K562 (cell line): ENCODE data around the gene TMEM135. TPM values are rescaled to one million over a fixed set of nuclear protein-coding genes. Genes with fewer than 3 reads are reported as not detected.

ENCODE experiments used
- ATAC-seq: fragments of 200-7000 bp; cut with Tn5 transposase; 3 replicates; pipeline ENCODE4 v1.9.1; 2020; ENCODE audit warnings: moderate library complexity
- BruUV-seq: library from RNA; stranded (reverse); fragments of 400-500 nt; replicated peaks from 2 replicates; lab custom pipeline; 2021; lab: Mats Ljungman, UMichigan
- CTCF ChIA-PET: fragments of 300-600 bp; formaldehyde crosslinking; extraction: SDS; loops from one replicate; lab custom pipeline; 2021; ENCODE audit warnings: low intra/inter-chr PET ratio; lab: Yijun Ruan, JAX
- POLR2A ChIA-PET: fragments of 300-600, 350-650 bp; sonication (Branson Sonifier 250); formaldehyde crosslinking; extraction: SDS; loops from one replicate; lab custom pipeline; 2021; ENCODE audit warnings: antibody characterized with exemption, inconsistent platforms; lab: Yijun Ruan, JAX
- DNase-seq, 4 experiments: peaks; one replicate each; pipeline versions ENCODE4 v3.0.0 to v3.0.0-alpha.2; 2011 to 2018; ENCODE audit warnings: low spot score in 3 of 4, mixed read lengths in 3 of 4; ENCODE audit errors: extremely low read depth in 1 of 4
- FAIRE-seq: peaks from 2 replicates; lab custom pipeline; 2011; peaks lifted over from hg19 to GRCh38; lab: Jason Lieb, UNC
- H2AFZ ChIP-seq: 2 replicates; pipeline ENCODE4 v1.6.0; 2011; ENCODE audit warnings: low read depth, low read length, control low read depth, inconsistent platforms
- H3K27ac ChIP-seq: fragments of 200-600 bp; 3 replicates; pipeline ENCODE4 v1.8.0; 2011; ENCODE audit warnings: low read depth, mild to moderate bottlenecking, control low read depth, inconsistent platforms, low read length, moderate library complexity, mixed read lengths; ENCODE audit errors: extremely low read depth
- H3K27me3 ChIP-seq, 2 experiments: fragments of 300-600 bp in 1 of 2; 2 replicates in 1 of 2; 3 replicates in 1 of 2; pipeline versions ENCODE4 v1.6.0 to v1.8.0; 2011; ENCODE audit warnings: inconsistent platforms in 2 of 2, low read length in 2 of 2, mild to moderate bottlenecking in 1 of 2, mixed read lengths in 1 of 2, moderate library complexity in 1 of 2; ENCODE audit not compliant: control insufficient read depth in 2 of 2, insufficient read depth in 2 of 2
- H3K36me3 ChIP-seq: fragments of 300-600 bp; 3 replicates; pipeline ENCODE4 v1.8.0; 2011; ENCODE audit warnings: mild to moderate bottlenecking, low read length, inconsistent platforms; ENCODE audit not compliant: control insufficient read depth, insufficient read depth
- H3K4me1 ChIP-seq, 2 experiments: fragments of 200-600 bp in 1 of 2; replicated peaks in 1 of 2; 2 replicates in 1 of 2; 3 replicates in 1 of 2; pipeline versions ENCODE4 v1.5.1 to v1.8.0; 2011; ENCODE audit warnings: inconsistent platforms in 2 of 2, low read length in 2 of 2, mild to moderate bottlenecking in 1 of 2, mixed read lengths in 1 of 2, moderate library complexity in 1 of 2; ENCODE audit not compliant: control insufficient read depth in 2 of 2, insufficient read depth in 2 of 2
- H3K4me2 ChIP-seq: 2 replicates; pipeline ENCODE4 v1.6.1; 2011; ENCODE audit warnings: low read length, control low read depth, inconsistent platforms, mixed read lengths; ENCODE audit not compliant: insufficient read depth
- H3K4me3 ChIP-seq: fragments of 200-600 bp; sonication (generic), shearing (Covaris generic); 2 replicates; pipeline ENCODE4 v1.5.1; 2016; ENCODE audit warnings: control low read depth, inconsistent platforms
- H3K79me2 ChIP-seq: fragments of 200-600 bp; 3 replicates; pipeline ENCODE4 v1.8.0; 2011; ENCODE audit warnings: low read length, inconsistent platforms; ENCODE audit not compliant: control insufficient read depth, insufficient read depth
- H3K9ac ChIP-seq, 2 experiments: 2 replicates each; pipeline versions ENCODE4 v1.6.0 to v1.6.1; 2011; ENCODE audit warnings: low read depth in 2 of 2, low read length in 2 of 2, control low read depth in 1 of 2, inconsistent platforms in 1 of 2, mild to moderate bottlenecking in 1 of 2, mixed read lengths in 1 of 2; ENCODE audit not compliant: insufficient read depth in 1 of 2
- H3K9me1 ChIP-seq: one replicate; pipeline ENCODE4 v1.6.0; 2011; ENCODE audit warnings: inconsistent platforms, mild to moderate bottlenecking, low read length, moderate library complexity; ENCODE audit not compliant: control insufficient read depth, insufficient read depth
- H3K9me3 ChIP-seq: replicated peaks from 2 replicates; pipeline ENCODE4 v1.5.1; 2011; ENCODE audit warnings: low read depth, low read length, inconsistent platforms; ENCODE audit not compliant: control insufficient read depth, insufficient read depth
- H4K20me1 ChIP-seq: replicated peaks from 2 replicates; pipeline ENCODE4 v1.6.1; 2011; ENCODE audit warnings: low read length, inconsistent platforms, mixed read lengths; ENCODE audit not compliant: control insufficient read depth, insufficient read depth
- IFI16 ChIP-seq: fragments of 250-450 bp; sonication (Bioruptor Pico); IDR thresholded peaks from 2 replicates; pipeline ENCODE4 v2.1.2; 2022; ENCODE audit warnings: mild to moderate bottlenecking, inconsistent platforms
- KAT2B ChIP-seq: IDR thresholded peaks from one replicate; pipeline ENCODE4 v1.6.1; 2012; ENCODE audit warnings: low read depth, mild to moderate bottlenecking, control low read depth, inconsistent platforms, low read length, moderate library complexity
- NEUROD1 ChIP-seq: fragments of 150-350 bp; IDR thresholded peaks from 2 replicates; pipeline ENCODE4 v1.6.1; 2014; ENCODE audit warnings: borderline replicate concordance, low read length, low read depth; ENCODE audit not compliant: partially characterized antibody
- NR3C1 ChIP-seq: sonication (generic); formaldehyde crosslinking; IDR thresholded peaks from 2 replicates; pipeline ENCODE4 v1.8.1; 2022; ENCODE audit warnings: missing genetic modification reagents
- OTX1 ChIP-seq: fragments of 450-650 bp; formaldehyde crosslinking; IDR thresholded peaks from 2 replicates; pipeline ENCODE4 v1.4.0; 2022; ENCODE audit warnings: mild to moderate bottlenecking
- SP1 ChIP-seq: sonication (generic); formaldehyde crosslinking; IDR thresholded peaks from 2 replicates; pipeline ENCODE4 v1.8.1; 2022; ENCODE audit warnings: mild to moderate bottlenecking, missing genetic modification reagents
- SUPT5H ChIP-seq: fragments of 450-650 bp; IDR thresholded peaks from 2 replicates; pipeline ENCODE4 v1.6.1; 2016
- ZNF408 ChIP-seq: fragments of 250-450 bp; sonication (Bioruptor Pico); IDR thresholded peaks from 2 replicates; pipeline ENCODE4 v1.4.0; 2020; ENCODE audit warnings: low read depth, mild to moderate bottlenecking, moderate library complexity
- ZNF584 ChIP-seq: fragments of 200-800 bp; sonication (Bioruptor generic); IDR thresholded peaks from 2 replicates; pipeline ENCODE4 v1.6.1; 2016; ENCODE audit warnings: low read depth, mild to moderate bottlenecking, missing genetic modification characterization, missing compliant biosample characterization
- ZNF780A ChIP-seq: fragments of 250-450 bp; sonication (Bioruptor Pico); IDR thresholded peaks from 2 replicates; pipeline ENCODE4 v1.5.0; 2021; ENCODE audit warnings: mild to moderate bottlenecking
- ZSCAN32 ChIP-seq: fragments of 450-650 bp; formaldehyde crosslinking; IDR thresholded peaks from 2 replicates; pipeline ENCODE4 v1.4.0; 2020; ENCODE audit warnings: mild to moderate bottlenecking, moderate library complexity
- WGBS: fragments of 100-300 bp; shearing (Covaris generic); methylation state at CpG from one replicate; pipeline ENCODE4 v1.1.6; 2016; ENCODE audit warnings: low coverage, mixed read lengths; ENCODE audit not compliant: insufficient coverage; ENCODE audit errors: missing lambda C conversion rate; 5-methylcytosine and 5-hydroxymethylcytosine counted together
- in situ Hi-C: fragments of 300-500 bp; cut with MboI; formaldehyde crosslinking; loops from 4 replicates; pipeline ENCODE4 v1.15.0; 2018; ENCODE audit warnings: inconsistent platforms, mixed read lengths
- intact Hi-C: fragments of 100-400 bp; cut with micrococcal nuclease; formaldehyde crosslinking; loops from 2 replicates; pipeline ENCODE4 v1.14.2; 2022
- polyA plus RNA-seq, 8 experiments: library from polyadenylated mRNA; depleted of rRNA in 4 of 8; stranded (reverse) in 5 of 8; unstranded in 3 of 8; fragments of >200 nt; fragmentation: Nextera tagmentation in 2 of 8; fragmentation: Illumina TruSeq in 1 of 8; extraction: Ambion mirVana in 2 of 8; extraction: Trizol in 1 of 8; gene quantifications; 2 replicates each; pipeline versions ENCODE4 v1.2.1 to v1.2.3, GENCODE V29; 2011 to 2014; ENCODE audit warnings: inconsistent platforms in 1 of 8, missing spikeins in 1 of 8
- total RNA-seq, 7 experiments: library from RNA; depleted of rRNA in 6 of 7; stranded (reverse); fragments of >200 nt in 6 of 7; fragmentation: Illumina TruSeq in 2 of 7; extraction: Trizol in 2 of 7; gene quantifications; 2 replicates each; pipeline versions ENCODE4 v1.2.1 to v1.2.3, GENCODE V29; 2011 to 2021; ENCODE audit warnings: low replicate concordance in 1 of 7
- TF ChIP-seq, protein P1 (sequence below): sonication (generic); formaldehyde crosslinking; IDR thresholded peaks from 2 replicates; pipeline ENCODE4 v1.8.1; 2023; ENCODE audit warnings: mild to moderate bottlenecking, missing genetic modification reagents
- TF ChIP-seq, protein P2 (sequence below): sonication (generic); formaldehyde crosslinking; IDR thresholded peaks from 2 replicates; pipeline ENCODE4 v1.8.1; 2023; ENCODE audit warnings: missing genetic modification reagents, mild to moderate bottlenecking, borderline replicate concordance
- TF ChIP-seq, protein P3 (sequence below), 3 experiments: fragments of 200-800 bp in 1 of 3; sonication (Bioruptor generic) in 1 of 3; sonication (generic) in 1 of 3; formaldehyde crosslinking in 1 of 3; IDR thresholded peaks; 2 replicates each; pipeline versions ENCODE4 v1.6.1 to v1.8.0; 2016 to 2022; ENCODE audit warnings: mild to moderate bottlenecking in 2 of 3, missing compliant biosample characterization in 2 of 3, missing genetic modification characterization in 2 of 3, missing genetic modification reagents in 1 of 3
- TF ChIP-seq, protein P4 (sequence below): sonication (generic); formaldehyde crosslinking; IDR thresholded peaks from 2 replicates; pipeline ENCODE4 v1.8.1; 2023; ENCODE audit warnings: mild to moderate bottlenecking, missing genetic modification reagents

TMEM135 gene
- total and polyA plus RNA-seq, 9 of the 15 experiments (the other 6 are each of a cell fraction or from before 2014, with no cell fraction given): 17.3 to 53.6 (median 24.9) TPM

DNA sequence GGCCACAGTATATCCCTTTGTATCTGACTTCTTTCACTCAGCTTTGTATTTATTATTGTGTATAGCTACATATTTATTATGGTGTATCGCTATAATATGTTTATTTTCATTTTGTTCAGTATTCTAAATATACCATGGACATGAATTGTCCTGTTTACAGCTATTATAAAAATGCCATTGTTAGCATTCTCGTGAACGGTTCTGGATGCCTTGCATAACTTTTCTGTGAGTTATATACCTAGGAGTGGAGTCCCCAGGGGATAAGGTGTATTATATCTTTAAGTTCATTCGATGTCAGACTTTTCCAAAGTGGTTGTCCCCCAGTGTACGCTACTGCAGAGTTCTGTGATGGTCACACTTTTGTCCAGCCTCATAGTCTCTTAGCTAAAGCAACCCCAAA lies 301.7 kb downstream of the TMEM135 start:
- FAIRE-seq: no peak
- WGBS: 7% methylated on average over 5 of the region's 5 CpGs
- CTCF ChIA-PET: no interaction called here
- TF ChIP-seq, protein P1, sequence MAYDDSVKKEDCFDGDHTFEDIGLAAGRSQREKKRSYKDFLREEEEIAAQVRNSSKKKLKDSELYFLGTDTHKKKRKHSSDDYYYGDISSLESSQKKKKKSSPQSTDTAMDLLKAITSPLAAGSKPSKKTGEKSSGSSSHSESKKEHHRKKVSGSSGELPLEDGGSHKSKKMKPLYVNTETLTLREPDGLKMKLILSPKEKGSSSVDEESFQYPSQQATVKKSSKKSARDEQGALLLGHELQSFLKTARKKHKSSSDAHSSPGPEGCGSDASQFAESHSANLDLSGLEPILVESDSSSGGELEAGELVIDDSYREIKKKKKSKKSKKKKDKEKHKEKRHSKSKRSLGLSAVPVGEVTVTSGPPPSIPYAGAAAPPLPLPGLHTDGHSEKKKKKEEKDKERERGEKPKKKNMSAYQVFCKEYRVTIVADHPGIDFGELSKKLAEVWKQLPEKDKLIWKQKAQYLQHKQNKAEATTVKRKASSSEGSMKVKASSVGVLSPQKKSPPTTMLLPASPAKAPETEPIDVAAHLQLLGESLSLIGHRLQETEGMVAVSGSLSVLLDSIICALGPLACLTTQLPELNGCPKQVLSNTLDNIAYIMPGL (CRISPR knock-in tag): no peak
- TF ChIP-seq NR3C1 (CRISPR knock-in tag) (no peak), ZSCAN32 (no peak), NEUROD1 (no peak), SUPT5H (no peak), SP1 (no peak), ZNF408 (CRISPR knock-in tag) (no peak), KAT2B (no peak), OTX1 (CRISPR knock-in tag) (no peak), ZNF780A (CRISPR knock-in tag) (no peak), ZNF584 (CRISPR knock-in tag) (no peak), IFI16 (CRISPR knock-in tag) (no peak)
- TF ChIP-seq, protein P2, sequence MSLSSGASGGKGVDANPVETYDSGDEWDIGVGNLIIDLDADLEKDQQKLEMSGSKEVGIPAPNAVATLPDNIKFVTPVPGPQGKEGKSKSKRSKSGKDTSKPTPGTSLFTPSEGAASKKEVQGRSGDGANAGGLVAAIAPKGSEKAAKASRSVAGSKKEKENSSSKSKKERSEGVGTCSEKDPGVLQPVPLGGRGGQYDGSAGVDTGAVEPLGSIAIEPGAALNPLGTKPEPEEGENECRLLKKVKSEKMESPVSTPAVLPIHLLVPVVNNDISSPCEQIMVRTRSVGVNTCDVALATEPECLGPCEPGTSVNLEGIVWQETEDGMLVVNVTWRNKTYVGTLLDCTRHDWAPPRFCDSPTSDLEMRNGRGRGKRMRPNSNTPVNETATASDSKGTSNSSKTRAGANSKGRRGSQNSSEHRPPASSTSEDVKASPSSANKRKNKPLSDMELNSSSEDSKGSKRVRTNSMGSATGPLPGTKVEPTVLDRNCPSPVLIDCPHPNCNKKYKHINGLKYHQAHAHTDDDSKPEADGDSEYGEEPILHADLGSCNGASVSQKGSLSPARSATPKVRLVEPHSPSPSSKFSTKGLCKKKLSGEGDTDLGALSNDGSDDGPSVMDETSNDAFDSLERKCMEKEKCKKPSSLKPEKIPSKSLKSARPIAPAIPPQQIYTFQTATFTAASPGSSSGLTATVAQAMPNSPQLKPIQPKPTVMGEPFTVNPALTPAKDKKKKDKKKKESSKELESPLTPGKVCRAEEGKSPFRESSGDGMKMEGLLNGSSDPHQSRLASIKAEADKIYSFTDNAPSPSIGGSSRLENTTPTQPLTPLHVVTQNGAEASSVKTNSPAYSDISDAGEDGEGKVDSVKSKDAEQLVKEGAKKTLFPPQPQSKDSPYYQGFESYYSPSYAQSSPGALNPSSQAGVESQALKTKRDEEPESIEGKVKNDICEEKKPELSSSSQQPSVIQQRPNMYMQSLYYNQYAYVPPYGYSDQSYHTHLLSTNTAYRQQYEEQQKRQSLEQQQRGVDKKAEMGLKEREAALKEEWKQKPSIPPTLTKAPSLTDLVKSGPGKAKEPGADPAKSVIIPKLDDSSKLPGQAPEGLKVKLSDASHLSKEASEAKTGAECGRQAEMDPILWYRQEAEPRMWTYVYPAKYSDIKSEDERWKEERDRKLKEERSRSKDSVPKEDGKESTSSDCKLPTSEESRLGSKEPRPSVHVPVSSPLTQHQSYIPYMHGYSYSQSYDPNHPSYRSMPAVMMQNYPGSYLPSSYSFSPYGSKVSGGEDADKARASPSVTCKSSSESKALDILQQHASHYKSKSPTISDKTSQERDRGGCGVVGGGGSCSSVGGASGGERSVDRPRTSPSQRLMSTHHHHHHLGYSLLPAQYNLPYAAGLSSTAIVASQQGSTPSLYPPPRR (CRISPR knock-in tag): no peak
- TF ChIP-seq, protein P3, sequence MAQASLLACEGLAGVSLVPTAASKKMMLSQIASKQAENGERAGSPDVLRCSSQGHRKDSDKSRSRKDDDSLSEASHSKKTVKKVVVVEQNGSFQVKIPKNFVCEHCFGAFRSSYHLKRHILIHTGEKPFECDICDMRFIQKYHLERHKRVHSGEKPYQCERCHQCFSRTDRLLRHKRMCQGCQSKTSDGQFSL (CRISPR knock-in tag; IDR thresholded peaks at IDR 0.05): no peak
- TF ChIP-seq, protein P3 (tag; IDR thresholded peaks at IDR 0.05): no peak
- TF ChIP-seq, protein P4, sequence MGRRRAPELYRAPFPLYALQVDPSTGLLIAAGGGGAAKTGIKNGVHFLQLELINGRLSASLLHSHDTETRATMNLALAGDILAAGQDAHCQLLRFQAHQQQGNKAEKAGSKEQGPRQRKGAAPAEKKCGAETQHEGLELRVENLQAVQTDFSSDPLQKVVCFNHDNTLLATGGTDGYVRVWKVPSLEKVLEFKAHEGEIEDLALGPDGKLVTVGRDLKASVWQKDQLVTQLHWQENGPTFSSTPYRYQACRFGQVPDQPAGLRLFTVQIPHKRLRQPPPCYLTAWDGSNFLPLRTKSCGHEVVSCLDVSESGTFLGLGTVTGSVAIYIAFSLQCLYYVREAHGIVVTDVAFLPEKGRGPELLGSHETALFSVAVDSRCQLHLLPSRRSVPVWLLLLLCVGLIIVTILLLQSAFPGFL (CRISPR knock-in tag): no peak

More for the DNA sequence above, 301.7 kb downstream of the TMEM135 start:
- no peaks in the 10 kb centered on the region for H3K9me1 ChIP-seq
- peaks cover 4% of the 10 kb centered on the region; the same call in 1 of the 2 replicates for H3K9me3 ChIP-seq
- no peak overlapping the region for H3K27ac ChIP-seq
- no peaks in the 10 kb centered on the region for H4K20me1 ChIP-seq
- H3K27me3 ChIP-seq: no peaks in the 10 kb centered on the region
- DNase-seq (no peak), ATAC-seq (no peak)
- H3K4me2 ChIP-seq: no peak overlapping the region
- no peaks in the 10 kb centered on the region for H3K79me2 ChIP-seq
- no peak overlapping the region for H2AFZ ChIP-seq
- POLR2A ChIA-PET: no interaction called here
- in situ Hi-C loops (no loop called here), intact Hi-C loops (no loop called here)
- H3K9ac ChIP-seq: no peak overlapping the region
- BruUV-seq: no TSS peak
- H3K4me1 ChIP-seq: no peaks in the 10 kb centered on the region
- no peaks in the 10 kb centered on the region for H3K36me3 ChIP-seq
- no peak overlapping the region for H3K4me3 ChIP-seq
